HepG2 (cell line): ENCODE results near the gene PRSS22. TPM values are rescaled to one million over a fixed set of nuclear protein-coding genes. Genes with fewer than 3 reads are reported as not detected.

ENCODE experiments used
- DZIP1 ChIP-seq: sonication (generic); formaldehyde crosslinking; IDR thresholded peaks from 2 replicates; pipeline ENCODE4 v1.5.0; 2020; ENCODE audit warnings: mild to moderate bottlenecking, missing genetic modification reagents
- JARID2 ChIP-seq: sonication (generic); formaldehyde crosslinking; IDR thresholded peaks from 2 replicates; pipeline ENCODE4 v1.8.1; 2023; ENCODE audit warnings: missing genetic modification reagents, inconsistent platforms; ENCODE audit not compliant: insufficient replicate concordance
- NONO ChIP-seq, 2 experiments: fragments of 450-650 bp in 1 of 2; sonication (generic) in 1 of 2; formaldehyde crosslinking in 1 of 2; IDR thresholded peaks in 1 of 2; conservative IDR thresholded peaks in 1 of 2; 2 replicates each; pipeline versions ENCODE4 v1.6.1 to v1.8.0; 2017 to 2022; ENCODE audit warnings: mild to moderate bottlenecking in 1 of 2, missing genetic modification reagents in 1 of 2, moderate library complexity in 1 of 2
- PATZ1 ChIP-seq: sonication (generic); formaldehyde crosslinking; IDR thresholded peaks from 2 replicates; pipeline ENCODE4 v1.4.0; 2020; ENCODE audit warnings: missing genetic modification reagents
- PCBP1 ChIP-seq: fragments of 200-400 bp; formaldehyde crosslinking; IDR thresholded peaks from 2 replicates; pipeline ENCODE4 v1.6.1; 2017; ENCODE audit warnings: mild to moderate bottlenecking, low read depth, low read length, borderline replicate concordance
- ZFP82 ChIP-seq: sonication (generic); formaldehyde crosslinking; IDR thresholded peaks from 2 replicates; pipeline ENCODE4 v1.5.1; 2020; ENCODE audit warnings: mild to moderate bottlenecking, missing genetic modification reagents, borderline replicate concordance
- ZNF558 ChIP-seq: sonication (generic); formaldehyde crosslinking; IDR thresholded peaks from 2 replicates; pipeline ENCODE4 v1.9.0; 2022; ENCODE audit warnings: mild to moderate bottlenecking, missing genetic modification reagents, borderline replicate concordance
- ZNF75D ChIP-seq: sonication (generic); formaldehyde crosslinking; IDR thresholded peaks from 2 replicates; pipeline ENCODE4 v1.8.1; 2023; ENCODE audit warnings: missing genetic modification reagents, mild to moderate bottlenecking, borderline replicate concordance
- ZNF816 ChIP-seq: sonication (generic); formaldehyde crosslinking; IDR thresholded peaks from 2 replicates; pipeline ENCODE4 v1.8.0; 2022; ENCODE audit warnings: missing genetic modification reagents, mild to moderate bottlenecking, borderline replicate concordance
- ZNF878 ChIP-seq: sonication (generic); formaldehyde crosslinking; IDR thresholded peaks from 2 replicates; pipeline ENCODE4 v1.8.1; 2023; ENCODE audit warnings: mild to moderate bottlenecking, missing genetic modification reagents, moderate library complexity
- polyA plus RNA-seq, 8 experiments: library from polyadenylated mRNA; depleted of rRNA in 3 of 8; stranded (reverse) in 7 of 8; unstranded in 1 of 8; fragments of >200 nt; fragmentation: Illumina TruSeq in 4 of 8; extraction: Trizol in 4 of 8; gene quantifications; 2 replicates each; pipeline versions ENCODE4 v1.2.1 to v1.2.3, GENCODE V29; 2011 to 2016; ENCODE audit warnings: low read depth in 4 of 8, missing spikeins in 1 of 8, mixed read lengths in 1 of 8; ENCODE audit not compliant: insufficient read depth in 1 of 8
- total RNA-seq, 5 experiments: library from RNA; depleted of rRNA; stranded (reverse); fragments of >200 nt; fragmentation: Illumina TruSeq; extraction: Trizol; gene quantifications; 2 replicates each; pipeline ENCODE4 v1.2.3, GENCODE V29; 2016; ENCODE audit warnings: low read depth in 1 of 5
- TF ChIP-seq, protein P1 (sequence below): sonication (generic); formaldehyde crosslinking; IDR thresholded peaks from 2 replicates; pipeline ENCODE4 v1.9.0; 2021; ENCODE audit warnings: mild to moderate bottlenecking, missing genetic modification reagents
- TF ChIP-seq, protein P2 (sequence below): sonication (generic); formaldehyde crosslinking; conservative IDR thresholded peaks from 2 replicates; pipeline ENCODE4 v1.8.0; 2022; ENCODE audit warnings: mild to moderate bottlenecking, moderate library complexity, missing genetic modification reagents
- TF ChIP-seq, protein P3 (sequence below): sonication (generic); formaldehyde crosslinking; IDR thresholded peaks from 2 replicates; pipeline ENCODE4 v1.4.0; 2020; ENCODE audit warnings: missing genetic modification reagents

The PRSS22 gene
- total and polyA plus RNA-seq, 2 of the 13 experiments (the other 11 are each of a cell fraction or from before 2014, with no cell fraction given) = 0.24 to 0.32 TPM

DNA sequence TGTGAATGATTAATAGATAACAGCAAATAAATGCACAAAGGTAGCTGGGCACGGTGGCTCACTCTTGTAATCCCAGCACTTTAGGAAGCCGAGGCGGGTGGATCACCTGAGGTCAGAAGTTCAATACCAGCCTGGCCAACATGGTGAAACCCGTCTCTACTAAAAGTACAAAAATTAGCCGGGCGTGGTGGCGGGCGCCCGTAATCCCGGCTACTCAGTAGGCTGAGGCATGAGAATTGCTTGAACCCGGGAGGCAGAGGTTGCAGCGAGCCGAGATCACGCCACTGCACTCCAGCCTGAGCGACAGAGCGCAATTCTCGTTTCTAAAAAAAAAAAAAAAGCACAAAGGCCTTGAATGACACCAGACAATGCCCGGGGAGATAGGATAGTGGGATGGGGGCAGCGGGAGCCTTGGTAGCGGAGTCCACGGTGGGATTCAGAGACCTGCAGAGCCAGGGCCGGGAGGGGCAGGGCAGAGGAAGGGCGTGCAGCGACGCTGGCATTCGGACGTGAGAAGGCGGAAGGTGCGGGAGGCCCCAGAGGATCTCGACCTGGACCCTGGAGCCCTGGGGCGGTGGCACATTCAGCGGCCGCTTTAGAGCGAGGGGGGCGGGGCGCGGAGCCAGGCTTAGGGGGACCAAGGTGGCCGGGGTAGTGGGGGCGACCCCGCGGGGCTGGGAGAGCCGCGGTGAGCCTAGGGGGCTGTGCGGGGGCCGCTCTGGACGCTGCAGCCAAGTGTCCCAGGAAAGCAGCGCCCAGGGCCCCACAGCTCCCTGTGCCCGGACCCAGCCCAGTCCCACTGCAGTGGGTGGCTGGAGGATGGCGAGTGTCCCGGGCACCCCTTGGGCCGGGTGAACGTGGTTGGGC lies 24.0 kb upstream of the PRSS22 start (continued):
- TF ChIP-seq, protein P1, sequence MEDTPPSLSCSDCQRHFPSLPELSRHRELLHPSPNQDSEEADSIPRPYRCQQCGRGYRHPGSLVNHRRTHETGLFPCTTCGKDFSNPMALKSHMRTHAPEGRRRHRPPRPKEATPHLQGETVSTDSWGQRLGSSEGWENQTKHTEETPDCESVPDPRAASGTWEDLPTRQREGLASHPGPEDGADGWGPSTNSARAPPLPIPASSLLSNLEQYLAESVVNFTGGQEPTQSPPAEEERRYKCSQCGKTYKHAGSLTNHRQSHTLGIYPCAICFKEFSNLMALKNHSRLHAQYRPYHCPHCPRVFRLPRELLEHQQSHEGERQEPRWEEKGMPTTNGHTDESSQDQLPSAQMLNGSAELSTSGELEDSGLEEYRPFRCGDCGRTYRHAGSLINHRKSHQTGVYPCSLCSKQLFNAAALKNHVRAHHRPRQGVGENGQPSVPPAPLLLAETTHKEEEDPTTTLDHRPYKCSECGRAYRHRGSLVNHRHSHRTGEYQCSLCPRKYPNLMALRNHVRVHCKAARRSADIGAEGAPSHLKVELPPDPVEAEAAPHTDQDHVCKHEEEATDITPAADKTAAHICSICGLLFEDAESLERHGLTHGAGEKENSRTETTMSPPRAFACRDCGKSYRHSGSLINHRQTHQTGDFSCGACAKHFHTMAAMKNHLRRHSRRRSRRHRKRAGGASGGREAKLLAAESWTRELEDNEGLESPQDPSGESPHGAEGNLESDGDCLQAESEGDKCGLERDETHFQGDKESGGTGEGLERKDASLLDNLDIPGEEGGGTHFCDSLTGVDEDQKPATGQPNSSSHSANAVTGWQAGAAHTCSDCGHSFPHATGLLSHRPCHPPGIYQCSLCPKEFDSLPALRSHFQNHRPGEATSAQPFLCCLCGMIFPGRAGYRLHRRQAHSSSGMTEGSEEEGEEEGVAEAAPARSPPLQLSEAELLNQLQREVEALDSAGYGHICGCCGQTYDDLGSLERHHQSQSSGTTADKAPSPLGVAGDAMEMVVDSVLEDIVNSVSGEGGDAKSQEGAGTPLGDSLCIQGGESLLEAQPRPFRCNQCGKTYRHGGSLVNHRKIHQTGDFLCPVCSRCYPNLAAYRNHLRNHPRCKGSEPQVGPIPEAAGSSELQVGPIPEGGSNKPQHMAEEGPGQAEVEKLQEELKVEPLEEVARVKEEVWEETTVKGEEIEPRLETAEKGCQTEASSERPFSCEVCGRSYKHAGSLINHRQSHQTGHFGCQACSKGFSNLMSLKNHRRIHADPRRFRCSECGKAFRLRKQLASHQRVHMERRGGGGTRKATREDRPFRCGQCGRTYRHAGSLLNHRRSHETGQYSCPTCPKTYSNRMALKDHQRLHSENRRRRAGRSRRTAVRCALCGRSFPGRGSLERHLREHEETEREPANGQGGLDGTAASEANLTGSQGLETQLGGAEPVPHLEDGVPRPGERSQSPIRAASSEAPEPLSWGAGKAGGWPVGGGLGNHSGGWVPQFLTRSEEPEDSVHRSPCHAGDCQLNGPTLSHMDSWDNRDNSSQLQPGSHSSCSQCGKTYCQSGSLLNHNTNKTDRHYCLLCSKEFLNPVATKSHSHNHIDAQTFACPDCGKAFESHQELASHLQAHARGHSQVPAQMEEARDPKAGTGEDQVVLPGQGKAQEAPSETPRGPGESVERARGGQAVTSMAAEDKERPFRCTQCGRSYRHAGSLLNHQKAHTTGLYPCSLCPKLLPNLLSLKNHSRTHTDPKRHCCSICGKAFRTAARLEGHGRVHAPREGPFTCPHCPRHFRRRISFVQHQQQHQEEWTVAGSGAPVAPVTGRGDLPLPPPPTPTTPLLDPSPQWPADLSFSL (CRISPR knock-in tag) = no peak
- TF ChIP-seq ZNF878 (CRISPR knock-in tag) (no peak), ZNF558 (CRISPR knock-in tag) (no peak), ZFP82 (0 out of 2 replicates have a peak, but pooled peaks have one; percentile 51), PCBP1 (0 out of 2 replicates have a peak, but pooled peaks have one; percentile 1), PATZ1 (CRISPR knock-in tag) (peak; percentile 58; the same call in 1 of the 2 replicates), ZNF816 (CRISPR knock-in tag) (no peak), NONO (IDR thresholded peaks at IDR 0.05) (no peak), NONO (CRISPR knock-in tag; conservative IDR thresholded peaks at IDR 0.05) (0 out of 2 replicates have a peak, but pooled peaks have one; percentile 19), ZNF75D (CRISPR knock-in tag) (no peak), JARID2 (CRISPR knock-in tag) (no peak), DZIP1 (CRISPR knock-in tag) (no peak)
- TF ChIP-seq, protein P2, sequence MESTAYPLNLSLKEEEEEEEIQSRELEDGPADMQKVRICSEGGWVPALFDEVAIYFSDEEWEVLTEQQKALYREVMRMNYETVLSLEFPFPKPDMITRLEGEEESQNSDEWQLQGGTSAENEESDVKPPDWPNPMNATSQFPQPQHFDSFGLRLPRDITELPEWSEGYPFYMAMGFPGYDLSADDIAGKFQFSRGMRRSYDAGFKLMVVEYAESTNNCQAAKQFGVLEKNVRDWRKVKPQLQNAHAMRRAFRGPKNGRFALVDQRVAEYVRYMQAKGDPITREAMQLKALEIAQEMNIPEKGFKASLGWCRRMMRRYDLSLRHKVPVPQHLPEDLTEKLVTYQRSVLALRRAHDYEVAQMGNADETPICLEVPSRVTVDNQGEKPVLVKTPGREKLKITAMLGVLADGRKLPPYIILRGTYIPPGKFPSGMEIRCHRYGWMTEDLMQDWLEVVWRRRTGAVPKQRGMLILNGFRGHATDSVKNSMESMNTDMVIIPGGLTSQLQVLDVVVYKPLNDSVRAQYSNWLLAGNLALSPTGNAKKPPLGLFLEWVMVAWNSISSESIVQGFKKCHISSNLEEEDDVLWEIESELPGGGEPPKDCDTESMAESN (CRISPR knock-in tag) = no peak
- TF ChIP-seq, protein P3, sequence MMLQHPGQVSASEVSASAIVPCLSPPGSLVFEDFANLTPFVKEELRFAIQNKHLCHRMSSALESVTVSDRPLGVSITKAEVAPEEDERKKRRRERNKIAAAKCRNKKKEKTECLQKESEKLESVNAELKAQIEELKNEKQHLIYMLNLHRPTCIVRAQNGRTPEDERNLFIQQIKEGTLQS (CRISPR knock-in tag) = no peak
